ENCODE results near the gene ALPK3.

ALPK3 gene

DNA sequence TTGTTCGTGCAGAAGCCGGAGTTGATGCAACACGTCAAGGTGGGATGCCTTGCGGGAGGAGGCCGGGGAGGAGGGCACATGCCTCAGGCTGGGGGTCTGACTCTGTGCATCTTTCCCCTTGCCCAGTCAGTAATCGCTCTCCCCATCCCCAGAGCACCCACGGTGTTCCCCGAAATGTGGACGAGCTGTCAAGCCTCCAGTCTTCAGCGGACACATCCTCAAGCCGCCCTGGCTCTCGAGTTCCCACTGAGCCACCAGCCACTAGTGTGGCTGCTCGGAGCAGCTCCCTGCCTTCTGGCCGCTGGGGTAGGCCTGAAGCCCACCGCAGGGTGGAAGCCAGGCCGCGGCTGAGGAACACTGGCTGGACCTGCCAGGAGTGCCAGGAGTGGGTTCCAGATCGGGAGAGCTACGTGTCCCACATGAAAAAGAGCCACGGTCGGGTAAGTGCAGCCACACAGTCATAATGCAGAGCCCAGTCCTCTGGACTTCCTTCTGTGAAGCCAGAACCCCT, 18.7 kb upstream of the ALPK3 start:
- H3K27ac ChIP-seq: no peak overlapping the region
- no peak for TF ChIP-seq ZFX (IDR thresholded peaks at IDR 0.05; ENCODE audit: borderline replicate concordance)
- TF ChIP-seq, protein P1, sequence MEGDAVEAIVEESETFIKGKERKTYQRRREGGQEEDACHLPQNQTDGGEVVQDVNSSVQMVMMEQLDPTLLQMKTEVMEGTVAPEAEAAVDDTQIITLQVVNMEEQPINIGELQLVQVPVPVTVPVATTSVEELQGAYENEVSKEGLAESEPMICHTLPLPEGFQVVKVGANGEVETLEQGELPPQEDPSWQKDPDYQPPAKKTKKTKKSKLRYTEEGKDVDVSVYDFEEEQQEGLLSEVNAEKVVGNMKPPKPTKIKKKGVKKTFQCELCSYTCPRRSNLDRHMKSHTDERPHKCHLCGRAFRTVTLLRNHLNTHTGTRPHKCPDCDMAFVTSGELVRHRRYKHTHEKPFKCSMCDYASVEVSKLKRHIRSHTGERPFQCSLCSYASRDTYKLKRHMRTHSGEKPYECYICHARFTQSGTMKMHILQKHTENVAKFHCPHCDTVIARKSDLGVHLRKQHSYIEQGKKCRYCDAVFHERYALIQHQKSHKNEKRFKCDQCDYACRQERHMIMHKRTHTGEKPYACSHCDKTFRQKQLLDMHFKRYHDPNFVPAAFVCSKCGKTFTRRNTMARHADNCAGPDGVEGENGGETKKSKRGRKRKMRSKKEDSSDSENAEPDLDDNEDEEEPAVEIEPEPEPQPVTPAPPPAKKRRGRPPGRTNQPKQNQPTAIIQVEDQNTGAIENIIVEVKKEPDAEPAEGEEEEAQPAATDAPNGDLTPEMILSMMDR (IDR thresholded peaks at IDR 0.05): no peak

DNA sequence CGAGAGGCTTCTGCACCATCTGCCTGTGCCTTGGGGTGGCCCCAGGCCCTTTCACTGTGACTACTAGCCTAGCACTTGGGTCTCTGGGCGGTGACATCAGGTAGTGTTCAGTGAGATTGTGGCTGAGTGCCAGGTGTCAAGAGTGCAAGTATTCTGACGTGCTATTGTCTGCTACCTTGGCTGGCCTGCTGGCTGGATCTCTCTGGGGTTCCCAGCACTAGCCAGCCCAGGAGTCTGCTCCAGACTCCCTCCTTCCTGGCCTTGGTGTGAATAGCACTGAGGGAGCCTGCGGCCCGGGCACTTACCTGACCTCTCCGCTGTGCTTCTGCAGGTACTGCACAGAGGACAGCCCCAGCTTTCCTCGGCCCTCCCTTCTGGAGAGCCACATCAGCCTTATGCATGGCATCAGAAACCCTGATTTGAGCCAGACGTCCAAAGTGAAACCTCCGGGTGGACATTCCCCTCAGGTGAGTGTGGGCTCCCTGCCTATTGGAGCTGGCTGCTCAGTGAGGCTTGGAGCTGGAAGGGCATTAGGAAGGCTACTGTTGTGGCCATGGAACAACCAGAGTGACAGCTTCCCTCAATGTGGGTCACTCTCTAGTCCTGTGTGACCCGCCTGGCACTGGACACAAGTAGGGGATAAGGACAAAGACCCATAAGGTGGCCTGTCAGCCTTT, 17.5 kb upstream of the ALPK3 start:
- peak overlapping the region; percentile 20 for H3K27ac ChIP-seq
- TF ChIP-seq ZFX (IDR thresholded peaks at IDR 0.05; ENCODE audit: borderline replicate concordance): no peak
- TF ChIP-seq, protein P1 (IDR thresholded peaks at IDR 0.05): no peak

DNA sequence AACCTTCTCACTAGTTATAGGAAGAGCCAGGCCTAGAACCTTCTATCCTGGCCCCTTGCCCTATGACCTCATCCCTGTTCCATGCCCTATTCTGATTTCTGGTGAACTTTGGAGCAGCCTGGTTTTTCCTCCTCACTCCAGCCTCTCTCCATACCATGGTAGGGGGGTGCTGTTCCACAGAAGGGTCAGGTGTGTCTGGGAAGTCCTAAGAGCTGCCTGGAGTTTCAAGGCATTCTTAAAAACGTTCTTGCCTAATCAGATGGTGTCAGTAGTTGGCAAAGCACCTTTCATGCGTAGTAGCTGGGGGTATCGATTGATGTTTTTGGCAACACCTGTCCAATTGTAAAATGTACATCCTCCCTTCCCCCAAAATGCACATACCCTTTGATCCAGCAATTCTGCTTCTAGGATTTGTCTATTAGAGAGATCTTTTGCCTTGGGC, 16.8 kb upstream of the ALPK3 start:
- TF ChIP-seq, protein P1 (IDR thresholded peaks at IDR 0.05): no peak
- no peak for TF ChIP-seq ZFX (IDR thresholded peaks at IDR 0.05; ENCODE audit: borderline replicate concordance)

DNA sequence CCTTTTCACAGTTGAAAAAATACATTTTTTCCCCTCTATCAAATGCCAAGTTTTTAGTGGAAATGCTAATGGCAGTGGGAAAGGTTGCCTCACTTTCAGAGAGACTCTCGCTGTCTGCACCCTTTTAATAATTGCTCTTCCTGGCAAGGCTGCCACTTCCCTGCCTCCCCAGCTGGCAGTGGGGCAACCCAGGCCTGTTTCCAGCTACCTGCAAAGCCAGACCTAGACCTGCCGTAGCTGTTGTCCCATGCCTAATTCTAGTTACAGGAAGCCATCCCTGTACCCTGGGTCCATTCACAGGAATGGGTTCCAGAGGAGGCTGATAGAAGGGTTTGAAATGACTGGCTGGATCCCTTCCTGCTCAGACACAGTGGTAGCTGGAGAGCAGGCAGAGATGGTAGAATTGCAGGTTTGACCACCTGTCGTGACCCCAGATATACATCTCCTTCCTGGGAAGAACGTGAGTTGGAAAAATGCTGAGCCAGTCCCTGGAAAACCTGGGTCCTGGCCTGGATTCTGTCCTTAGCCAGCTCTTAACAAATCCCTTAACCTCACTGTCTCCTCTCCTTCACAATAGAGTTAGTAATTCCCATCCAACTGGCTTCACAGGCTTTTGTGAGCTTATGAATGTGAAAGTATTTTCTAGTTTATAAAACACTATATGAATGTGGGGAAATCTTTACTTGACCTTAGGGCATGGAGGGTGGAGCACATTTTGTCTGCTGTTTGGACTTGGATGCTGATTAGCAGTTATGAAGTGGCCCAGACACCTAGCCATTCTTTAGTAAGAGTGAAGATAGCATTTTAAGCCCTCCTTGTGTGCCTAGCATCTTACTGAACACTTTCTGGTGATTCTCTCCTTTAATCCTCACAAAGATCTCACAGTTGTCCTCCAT, 12.9 kb upstream of the ALPK3 start:
- no peak for TF ChIP-seq ZFX (IDR thresholded peaks at IDR 0.05; ENCODE audit: borderline replicate concordance)
- TF ChIP-seq, protein P1 (IDR thresholded peaks at IDR 0.05): no peak
- peak overlapping the region; percentile 9; the same call in 1 of the 2 replicates for H3K27ac ChIP-seq

More for the DNA sequence above, 16.8 kb upstream of the ALPK3 start:
- peak overlapping the region; percentile 20 for H3K27ac ChIP-seq

DNA sequence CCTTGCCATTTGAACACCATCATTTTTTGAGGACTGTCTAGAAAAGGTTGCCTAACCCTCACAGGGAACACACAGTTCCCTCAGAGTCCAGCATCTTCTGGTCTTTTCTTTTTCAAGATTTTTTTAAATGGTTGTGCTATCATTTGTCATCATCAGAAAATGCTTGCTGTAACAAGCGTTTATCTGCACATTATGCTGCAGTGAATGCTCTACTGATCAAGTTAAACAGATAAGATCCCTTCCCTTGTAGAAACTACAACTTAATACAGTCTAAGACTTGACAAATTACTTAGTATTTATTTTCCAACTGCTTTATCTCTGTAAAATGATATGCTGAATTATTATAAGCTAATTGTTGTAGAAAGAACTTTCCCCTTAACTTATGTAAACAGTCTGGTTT, 11.9 kb upstream of the ALPK3 start:
- no peak overlapping the region for H3K27ac ChIP-seq
- no peak for TF ChIP-seq ZFX (IDR thresholded peaks at IDR 0.05; ENCODE audit: borderline replicate concordance)
- TF ChIP-seq, protein P1 (IDR thresholded peaks at IDR 0.05): no peak

DNA sequence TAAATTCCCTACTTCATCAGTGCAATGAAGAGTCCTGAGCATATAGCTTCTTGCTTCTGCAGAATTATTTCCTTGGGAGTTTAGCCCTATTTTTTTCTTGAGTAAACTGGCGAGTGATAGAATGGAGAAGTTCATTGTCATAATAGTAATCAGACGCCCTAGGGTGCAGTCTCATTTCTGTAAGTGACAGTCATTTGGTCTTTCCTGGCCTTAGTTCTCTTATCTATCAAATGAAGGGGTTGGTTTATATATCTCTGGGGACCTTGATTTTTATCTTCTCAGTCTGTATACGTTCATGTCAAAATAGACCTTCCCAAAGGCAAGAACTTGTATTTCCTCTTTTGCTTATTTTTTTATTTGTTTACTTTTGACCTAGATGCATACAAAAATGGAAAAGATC, 9.9 kb upstream of the ALPK3 start:
- TF ChIP-seq, protein P1 (IDR thresholded peaks at IDR 0.05): no peak
- no peak for TF ChIP-seq ZFX (IDR thresholded peaks at IDR 0.05; ENCODE audit: borderline replicate concordance)

More for the DNA sequence above, 9.9 kb upstream of the ALPK3 start:
- no peak overlapping the region for H3K27ac ChIP-seq

Measured in 22Rv1 (cell line).